ENCODE results near the gene SRGAP1.
"Not testable (repeated sequence)": the region's sequence is repeated elsewhere in the genome, so short reads cannot be mapped to it uniquely, and the experiment has no call there.

The SRGAP1 gene

DNA sequence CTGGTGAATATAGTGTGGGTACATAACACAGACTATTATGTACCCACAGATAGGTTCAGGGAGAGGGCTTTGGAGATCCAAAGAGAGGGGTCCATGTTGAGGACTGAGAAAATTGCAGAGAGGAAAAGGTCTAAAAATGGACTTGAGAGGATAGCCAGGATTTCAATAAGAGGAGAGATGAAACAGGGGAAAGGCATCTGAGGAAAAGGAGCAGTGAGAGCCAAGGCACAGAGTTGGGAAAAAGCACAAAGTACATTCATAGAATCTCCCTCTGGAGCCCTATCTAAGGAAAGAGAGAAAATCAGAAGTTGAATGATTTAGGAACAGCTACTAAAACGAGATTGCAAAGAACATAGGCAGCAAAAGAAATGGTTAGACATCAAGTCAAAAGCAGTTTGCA, 182.8 kb downstream of the SRGAP1 start:
- DNase-seq (ENCODE audit: insufficient read length) (no peak), FAIRE-seq (no peak)
- TF ChIP-seq POLR2A (IDR thresholded peaks at IDR 0.05; ENCODE audit: low read depth, low read length) = no peak
- TF ChIP-seq TAF1 (IDR thresholded peaks at IDR 0.05; ENCODE audit: borderline replicate concordance, low read depth, low read length) = no peak
- TF ChIP-seq POLR2AphosphoS5 (IDR thresholded peaks at IDR 0.05; ENCODE audit: low read depth, low read length) = no peak

DNA sequence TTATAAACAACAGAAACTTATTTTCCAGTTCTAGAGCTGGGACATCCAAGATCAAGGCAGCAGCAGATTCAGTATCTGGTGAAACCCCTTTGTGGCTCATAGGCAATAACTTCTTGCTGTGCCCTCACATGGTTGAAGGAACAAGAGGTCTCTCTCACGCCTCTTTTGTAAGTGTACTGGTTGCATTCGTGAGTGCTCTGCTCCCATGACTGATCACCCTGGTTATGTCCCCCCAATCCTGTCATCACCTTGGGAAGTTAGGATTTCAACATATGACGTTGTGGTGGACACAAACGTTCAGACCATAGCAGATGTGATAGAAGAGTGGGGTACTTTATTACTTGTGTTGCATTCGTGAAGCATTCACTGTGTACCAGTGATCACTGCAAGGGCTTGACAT, 184.0 kb downstream of the SRGAP1 start:
- DNase-seq (ENCODE audit: insufficient read length) (no peak), FAIRE-seq (no peak)
- TF ChIP-seq TAF1 (IDR thresholded peaks at IDR 0.05; ENCODE audit: borderline replicate concordance, low read depth, low read length) (no peak), POLR2AphosphoS5 (IDR thresholded peaks at IDR 0.05; ENCODE audit: low read depth, low read length) (no peak), POLR2A (IDR thresholded peaks at IDR 0.05; ENCODE audit: low read depth, low read length) (no peak)

DNA sequence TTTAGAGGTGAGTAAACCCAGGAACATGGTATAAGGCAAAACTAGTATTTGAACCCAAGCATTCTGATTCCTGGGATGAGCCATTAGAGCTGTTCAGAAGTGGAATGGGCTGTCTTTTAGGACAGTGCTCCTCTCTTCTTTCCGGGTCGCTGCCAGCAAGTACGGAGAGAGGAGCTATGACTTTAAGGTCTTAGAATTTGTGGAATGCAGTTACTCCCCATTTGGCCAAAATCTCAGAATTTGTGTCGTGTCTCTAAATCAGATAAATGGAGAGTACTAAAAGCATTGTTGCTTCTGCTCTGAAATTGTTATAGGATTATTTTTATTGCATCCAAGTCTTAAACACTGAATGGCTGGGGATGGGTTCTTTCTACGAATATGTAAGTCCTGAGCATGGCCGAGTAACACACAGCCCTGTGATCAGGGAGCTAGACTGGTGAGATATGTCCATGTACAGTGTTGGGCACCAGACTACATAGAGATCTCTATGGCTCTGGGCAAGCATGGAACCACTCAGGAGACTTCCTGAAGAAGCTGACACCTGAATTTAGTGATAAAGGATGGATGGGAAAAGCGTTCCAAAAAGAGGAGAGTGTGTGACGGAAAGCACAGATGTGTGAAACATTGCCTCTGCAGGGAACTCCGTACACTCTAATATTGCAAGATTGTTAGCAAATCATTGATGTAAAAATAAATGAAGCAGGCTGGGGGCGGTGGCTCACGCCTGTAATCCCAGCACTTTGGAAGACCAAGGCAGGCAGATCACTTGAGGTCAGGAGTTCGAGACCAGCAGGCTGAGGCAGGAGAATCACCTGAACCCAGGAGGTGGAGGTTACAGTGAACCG, 184.7 kb downstream of the SRGAP1 start:
- no peak for TF ChIP-seq POLR2AphosphoS5 (IDR thresholded peaks at IDR 0.05; ENCODE audit: low read depth, low read length)
- no peak for TF ChIP-seq POLR2A (IDR thresholded peaks at IDR 0.05; ENCODE audit: low read depth, low read length)
- TF ChIP-seq TAF1 (IDR thresholded peaks at IDR 0.05; ENCODE audit: borderline replicate concordance, low read depth, low read length) = no peak
- DNase-seq (ENCODE audit: insufficient read length) (no peak), FAIRE-seq (no peak)

DNA sequence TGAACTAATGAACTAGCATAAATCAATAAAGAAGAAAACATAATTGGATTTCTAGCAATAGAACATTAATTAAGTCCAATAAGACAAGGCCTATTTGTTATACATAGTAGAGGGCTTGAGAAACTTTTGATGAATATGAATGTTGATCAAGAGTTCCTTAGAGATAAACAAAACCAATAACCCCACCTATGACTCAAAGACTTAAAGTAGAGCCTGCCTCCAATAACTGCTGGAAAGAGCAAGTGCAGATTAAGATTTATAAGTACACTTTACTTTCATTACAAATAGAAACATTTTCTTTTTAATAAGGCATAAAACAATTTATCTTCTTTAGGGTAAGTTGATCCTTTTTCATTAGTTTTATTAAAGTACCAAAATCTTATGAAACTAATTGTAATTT, 185.7 kb downstream of the SRGAP1 start:
- TF ChIP-seq POLR2AphosphoS5 (IDR thresholded peaks at IDR 0.05; ENCODE audit: low read depth, low read length) (no peak), POLR2A (IDR thresholded peaks at IDR 0.05; ENCODE audit: low read depth, low read length) (no peak), TAF1 (IDR thresholded peaks at IDR 0.05; ENCODE audit: borderline replicate concordance, low read depth, low read length) (no peak)
- FAIRE-seq (no peak), DNase-seq (ENCODE audit: insufficient read length) (no peak)

DNA sequence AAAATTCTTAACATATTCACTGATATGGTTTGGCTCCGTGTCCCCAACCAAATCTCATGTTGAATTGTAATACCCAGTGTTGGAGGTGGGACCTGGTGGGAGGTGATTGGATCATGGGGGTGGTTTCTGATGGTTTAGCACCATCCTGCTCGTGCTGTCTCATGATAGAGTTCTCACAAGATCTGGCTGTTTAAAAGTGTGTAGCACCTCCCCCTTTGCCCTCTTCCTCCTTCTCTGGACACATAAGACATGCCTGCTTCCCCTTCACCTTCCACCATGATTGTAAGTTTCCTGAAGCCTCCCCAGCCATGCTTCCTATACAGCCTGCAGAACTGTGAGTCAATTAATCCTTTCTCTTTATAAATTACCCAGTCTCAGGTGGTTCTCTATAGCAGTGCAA, 189.6 kb downstream of the SRGAP1 start:
- FAIRE-seq; DNase-seq (ENCODE audit: insufficient read length): not testable (repeated sequence)

DNA sequence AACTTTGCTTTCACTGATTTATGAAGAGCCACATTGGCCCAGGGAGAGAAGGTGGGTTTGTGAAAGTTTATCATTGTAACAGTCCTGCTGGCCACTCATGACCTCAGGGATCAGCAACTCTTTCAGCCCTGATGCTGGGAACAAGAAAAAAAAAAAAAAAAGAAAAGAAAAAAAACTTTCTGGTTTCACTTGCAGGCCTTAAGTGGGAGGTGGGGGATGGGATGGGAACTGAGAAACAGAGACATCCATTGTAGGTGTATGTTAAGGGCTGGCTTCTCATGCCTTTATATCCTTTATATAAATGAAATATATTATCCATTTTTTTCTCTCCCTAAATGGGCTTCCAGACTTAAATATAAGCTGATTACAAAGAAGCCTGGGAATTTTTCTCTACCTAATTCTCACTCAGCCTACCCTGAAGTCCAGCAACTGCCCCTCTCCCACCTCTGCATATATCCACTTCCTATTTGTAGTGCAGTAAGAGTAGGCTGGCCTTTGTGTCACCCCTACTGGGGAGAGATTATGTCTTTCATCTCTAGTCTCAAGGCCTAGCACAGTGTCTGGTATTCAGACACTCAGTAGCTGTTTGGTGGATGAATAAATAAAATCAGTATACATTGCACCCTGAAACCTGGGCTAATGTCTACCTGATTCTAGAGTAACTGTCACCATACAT, 190.5 kb downstream of the SRGAP1 start:
- DNase-seq (ENCODE audit: insufficient read length) (no peak), FAIRE-seq (no peak)
- TF ChIP-seq POLR2A (IDR thresholded peaks at IDR 0.05; ENCODE audit: low read depth, low read length) (no peak), TAF1 (IDR thresholded peaks at IDR 0.05; ENCODE audit: borderline replicate concordance, low read depth, low read length) (no peak), POLR2AphosphoS5 (IDR thresholded peaks at IDR 0.05; ENCODE audit: low read depth, low read length) (no peak)

DNA sequence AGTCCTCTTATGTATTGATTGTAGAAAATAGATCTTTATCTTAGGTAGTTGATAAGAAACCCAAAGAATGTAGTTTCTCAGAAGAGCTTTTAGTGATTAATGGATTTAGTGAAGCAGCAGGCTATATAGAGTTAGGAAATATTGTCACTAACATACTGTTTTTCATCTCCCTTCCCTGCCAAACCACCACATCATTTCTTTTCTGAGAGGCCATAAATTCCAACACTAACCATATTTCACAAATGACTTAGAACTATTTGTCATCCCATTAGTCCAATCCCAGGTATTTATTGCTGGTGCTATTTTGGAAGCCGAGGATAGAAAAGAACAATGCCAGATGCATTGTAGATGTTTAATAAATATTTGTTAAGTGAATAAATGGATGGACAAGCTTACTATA, 191.9 kb downstream of the SRGAP1 start:
- DNase-seq (ENCODE audit: insufficient read length) = no peak
- TF ChIP-seq POLR2A (IDR thresholded peaks at IDR 0.05; ENCODE audit: low read depth, low read length) (no peak), TAF1 (IDR thresholded peaks at IDR 0.05; ENCODE audit: borderline replicate concordance, low read depth, low read length) (no peak), POLR2AphosphoS5 (IDR thresholded peaks at IDR 0.05; ENCODE audit: low read depth, low read length) (no peak)
- no peak for FAIRE-seq

DNA sequence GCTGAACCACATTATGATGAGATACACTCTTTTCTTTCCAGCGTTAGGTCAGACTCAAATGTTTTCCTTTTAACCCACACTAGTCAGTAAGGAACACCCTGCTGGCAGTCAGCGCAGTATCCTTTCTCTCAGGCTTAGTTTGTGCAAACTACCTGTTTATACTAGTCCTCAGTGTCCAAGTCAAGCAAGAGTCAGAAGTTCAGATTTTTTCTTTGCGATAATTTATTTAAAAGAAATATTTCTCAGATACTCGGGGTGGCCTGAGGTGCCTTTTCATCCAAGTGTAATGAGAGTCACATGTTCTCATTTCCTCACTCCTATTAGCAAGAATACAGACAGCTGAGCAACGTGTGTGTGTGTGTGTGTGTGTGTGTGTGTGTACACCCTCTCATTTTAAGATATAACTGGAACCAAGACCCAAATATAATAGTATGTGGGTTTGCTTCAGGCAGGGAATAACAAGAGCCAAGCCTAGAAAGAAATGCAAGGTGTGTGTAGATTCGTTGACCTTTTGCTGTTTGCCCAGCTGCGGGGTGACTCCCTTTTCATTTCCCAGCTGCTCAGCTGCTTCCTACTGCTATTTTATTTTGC, 194.9 kb downstream of the SRGAP1 start:
- TF ChIP-seq TAF1 (IDR thresholded peaks at IDR 0.05; ENCODE audit: borderline replicate concordance, low read depth, low read length) (no peak), POLR2AphosphoS5 (IDR thresholded peaks at IDR 0.05; ENCODE audit: low read depth, low read length) (no peak), POLR2A (IDR thresholded peaks at IDR 0.05; ENCODE audit: low read depth, low read length) (no peak)
- DNase-seq (ENCODE audit: insufficient read length) = no peak
- FAIRE-seq = no peak

DNA sequence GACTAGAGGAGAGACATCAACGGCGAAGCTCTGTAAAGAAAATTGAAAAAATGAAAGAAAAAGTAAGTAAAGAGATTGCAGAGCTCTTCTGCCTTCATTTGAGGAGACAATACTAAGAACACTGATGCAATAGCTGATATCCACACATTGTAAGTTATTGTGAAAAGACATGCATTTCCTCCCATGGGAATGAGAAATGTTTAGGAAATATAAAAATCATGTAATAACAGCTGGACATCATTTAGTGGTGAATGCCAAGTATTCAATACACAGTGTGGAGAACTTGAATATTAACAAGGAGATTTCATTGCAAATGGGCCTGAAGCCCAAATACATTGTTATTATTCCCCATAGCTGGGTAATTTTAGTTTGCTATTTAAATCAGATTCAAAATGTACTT, 198.4 kb downstream of the SRGAP1 start:
- TF ChIP-seq TAF1 (IDR thresholded peaks at IDR 0.05; ENCODE audit: borderline replicate concordance, low read depth, low read length) (no peak), POLR2A (IDR thresholded peaks at IDR 0.05; ENCODE audit: low read depth, low read length) (no peak), POLR2AphosphoS5 (IDR thresholded peaks at IDR 0.05; ENCODE audit: low read depth, low read length) (no peak)
- DNase-seq (ENCODE audit: insufficient read length) = no peak
- no peak for FAIRE-seq

DNA sequence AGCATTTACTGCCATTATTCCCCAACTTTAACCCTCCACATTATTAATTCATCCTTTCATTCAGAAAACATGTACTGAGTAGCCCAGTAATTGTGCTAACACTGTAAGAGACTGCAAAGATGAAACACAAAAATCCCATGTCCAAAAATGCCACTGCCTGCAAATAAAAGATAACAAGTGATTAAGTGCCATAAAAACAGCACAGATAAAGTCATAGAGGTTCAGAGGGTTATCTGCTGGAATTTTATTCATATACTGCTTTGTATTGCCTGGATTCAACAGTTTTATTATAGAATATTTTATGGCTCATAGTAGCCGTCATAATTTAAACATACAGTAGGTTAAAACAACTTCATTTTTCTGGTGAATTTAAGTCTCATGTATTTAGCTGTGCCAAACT, 199.7 kb downstream of the SRGAP1 start:
- FAIRE-seq = no peak
- TF ChIP-seq POLR2A (IDR thresholded peaks at IDR 0.05; ENCODE audit: low read depth, low read length) (no peak), TAF1 (IDR thresholded peaks at IDR 0.05; ENCODE audit: borderline replicate concordance, low read depth, low read length) (no peak), POLR2AphosphoS5 (IDR thresholded peaks at IDR 0.05; ENCODE audit: low read depth, low read length) (no peak)
- no peak for DNase-seq (ENCODE audit: insufficient read length)

DNA sequence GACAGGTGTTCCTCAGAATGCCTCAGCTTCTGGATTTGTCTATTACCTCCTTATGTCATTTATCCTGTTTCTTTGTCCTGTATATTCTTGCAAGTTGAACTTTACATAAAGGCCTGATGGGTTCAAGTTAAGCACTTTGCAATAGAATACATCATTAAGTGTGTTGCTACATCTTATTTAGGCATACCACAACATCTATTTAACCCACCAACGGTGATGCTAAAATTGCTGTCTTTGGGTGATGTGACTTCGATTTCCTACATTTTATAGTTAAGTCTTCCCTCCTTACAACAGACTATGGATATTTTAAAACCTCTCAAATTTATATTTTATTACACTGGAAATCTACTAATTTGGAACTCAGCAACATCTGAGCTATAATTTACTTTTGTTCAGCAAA, 206.6 kb downstream of the SRGAP1 start:
- DNase-seq (ENCODE audit: insufficient read length) = no peak
- FAIRE-seq = no peak
- no peak for TF ChIP-seq POLR2A (IDR thresholded peaks at IDR 0.05; ENCODE audit: low read depth, low read length)
- no peak for TF ChIP-seq TAF1 (IDR thresholded peaks at IDR 0.05; ENCODE audit: borderline replicate concordance, low read depth, low read length)
- TF ChIP-seq POLR2AphosphoS5 (IDR thresholded peaks at IDR 0.05; ENCODE audit: low read depth, low read length) = no peak

DNA sequence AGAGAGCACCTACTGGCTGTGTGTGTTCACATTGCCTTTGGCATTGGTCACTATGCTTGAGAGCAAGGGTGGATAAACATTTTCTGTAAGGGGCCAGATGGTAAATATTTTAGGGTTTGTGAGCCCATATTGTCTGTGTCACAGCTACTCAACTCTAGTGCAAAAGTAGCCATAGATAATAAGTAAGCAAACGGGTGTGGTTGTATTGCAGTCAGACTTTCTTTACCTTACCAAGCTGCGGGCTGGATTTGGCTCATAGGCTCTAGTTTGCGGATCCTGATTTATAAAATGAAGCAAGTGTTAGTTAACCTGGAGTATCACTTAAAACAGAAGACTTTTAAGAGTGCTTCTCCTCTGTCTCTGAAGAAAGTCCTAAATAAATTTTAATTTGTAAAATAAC, 208.6 kb downstream of the SRGAP1 start:
- no peak for FAIRE-seq
- no peak for TF ChIP-seq TAF1 (IDR thresholded peaks at IDR 0.05; ENCODE audit: borderline replicate concordance, low read depth, low read length)
- TF ChIP-seq POLR2A (IDR thresholded peaks at IDR 0.05; ENCODE audit: low read depth, low read length) = no peak
- TF ChIP-seq POLR2AphosphoS5 (IDR thresholded peaks at IDR 0.05; ENCODE audit: low read depth, low read length) = no peak
- DNase-seq (ENCODE audit: insufficient read length) = no peak
